Thymus (tissue), 11 donors: ENCODE measurements around the gene IL1RL1. TPM values are rescaled to one million over a fixed set of nuclear protein-coding genes. Genes with fewer than 3 reads are reported as not detected.

ENCODE experiments used
- DNase-seq, 9 donors: peaks; one replicate each; pipeline ENCODE4 v3.0.0-alpha.2; 2013; ENCODE audit warnings: low spot score in 9 of 9, low read depth in 6 of 9, missing footprints in 1 of 9
- H3K27ac ChIP-seq, 2 donors: one replicate each; pipeline ENCODE4 v1.5.1; 2013; ENCODE audit warnings: control low read depth in 1 of 2, low read depth in 1 of 2, low read length in 1 of 2, mild to moderate bottlenecking in 1 of 2, moderate library complexity in 1 of 2
- H3K27me3 ChIP-seq, 2 donors: one replicate each; pipeline ENCODE4 v1.5.1; 2013; ENCODE audit warnings: low read length in 1 of 2; ENCODE audit not compliant: control insufficient read depth in 2 of 2, insufficient read depth in 1 of 2
- H3K36me3 ChIP-seq, 2 donors: one replicate each; pipeline ENCODE4 v1.5.1; 2013; ENCODE audit warnings: low read length in 1 of 2, mild to moderate bottlenecking in 1 of 2, moderate library complexity in 1 of 2; ENCODE audit not compliant: control insufficient read depth in 2 of 2, insufficient read depth in 2 of 2
- H3K4me1 ChIP-seq, 2 donors: one replicate each; pipeline ENCODE4 v1.5.1; 2013; ENCODE audit warnings: low read length in 2 of 2; ENCODE audit not compliant: control insufficient read depth in 2 of 2, insufficient read depth in 2 of 2
- H3K4me3 ChIP-seq, 2 donors: one replicate each; pipeline ENCODE4 v1.5.1; 2013; ENCODE audit warnings: low read length in 2 of 2, control low read depth in 1 of 2, mild to moderate bottlenecking in 1 of 2
- H3K9me3 ChIP-seq, 2 donors: one replicate each; pipeline ENCODE4 v1.5.1; 2013; ENCODE audit warnings: low read length in 1 of 2, mild to moderate bottlenecking in 1 of 2; ENCODE audit not compliant: control insufficient read depth in 2 of 2, insufficient read depth in 1 of 2
- WGBS: extraction: QIAGEN DNeasy Blood & Tissue Kit; methylation state at CpG from one replicate; pipeline ENCODE4 v1.1.7; 2013; 5-methylcytosine and 5-hydroxymethylcytosine counted together
- polyA plus RNA-seq: library from polyadenylated mRNA; stranded (reverse); fragments of 200-250 nt; gene quantifications from one replicate; pipeline ENCODE4 v1.2.3, GENCODE V29; 2013
- total RNA-seq: library from RNA; stranded (reverse); fragments of 120-200 nt; gene quantifications from one replicate; pipeline ENCODE4 v1.2.4, GENCODE V29; 2013
- donor health status: healthy.

Gene IL1RL1
- total and polyA plus RNA-seq, 2 donors = 1.1 to 2.3 TPM

GRCh38 chr2:102273619-102274211, 37.6 kb upstream of the IL1RL1 start:
- Histone ChIP-seq H3K27me3 (no peaks in the 10 kb centered on the region), H3K27ac (no peak overlapping the region), H3K9me3 (no peaks in the 10 kb centered on the region), H3K4me3 (no peak overlapping the region), H3K4me1 (peaks cover 0 to 18% of the 10 kb centered on the region in 2 donors), H3K36me3 (no peaks in the 10 kb centered on the region)
- DNase-seq = no peak
- 90% methylated on average over 6 of the region's 6 CpGs for WGBS

GRCh38 chr2:102276549-102277201, 34.7 kb upstream of the IL1RL1 start:
- Histone ChIP-seq H3K36me3 (no peaks in the 10 kb centered on the region), H3K4me1 (peaks cover 0 to 23% of the 10 kb centered on the region in 2 donors), H3K9me3 (no peaks in the 10 kb centered on the region), H3K27ac (no peak overlapping the region), H3K4me3 (no peak overlapping the region), H3K27me3 (no peaks in the 10 kb centered on the region)
- DNase-seq = peak in 2 of 9 donors; percentile 14 to 41
- 55% methylated on average over 2 of the region's 2 CpGs for WGBS

GRCh38 chr2:102277202-102277700, 34.1 kb upstream of the IL1RL1 start:
- Histone ChIP-seq H3K27me3 (no peaks in the 10 kb centered on the region), H3K27ac (no peak overlapping the region), H3K4me1 (peaks cover 0 to 23% of the 10 kb centered on the region in 2 donors), H3K9me3 (no peaks in the 10 kb centered on the region), H3K36me3 (no peaks in the 10 kb centered on the region), H3K4me3 (no peak overlapping the region)
- 97% methylated on average over 1 of the region's 1 CpG for WGBS
- DNase-seq = no peak

- Histone ChIP-seq H3K4me1 (peaks cover 0 to 23% of the 10 kb centered on the region in 2 donors), H3K4me3 (no peak overlapping the region), H3K9me3 (no peaks in the 10 kb centered on the region), H3K27ac (no peak overlapping the region), H3K27me3 (no peaks in the 10 kb centered on the region), H3K36me3 (no peaks in the 10 kb centered on the region)
- WGBS = 94% methylated on average over 3 of the region's 3 CpGs
- DNase-seq = no peak
These were observed 32.5 kb upstream of the IL1RL1 start for GRCh38 chr2:102278720-102279390.

- no peak overlapping the region for H3K27ac ChIP-seq
- no peaks in the 10 kb centered on the region for H3K36me3 ChIP-seq
- whole genome bisulfite sequencing = 97% methylated on average over 1 of the region's 1 CpG
- peaks cover 0 to 23% of the 10 kb centered on the region in 2 donors for H3K4me1 ChIP-seq
- H3K27me3 ChIP-seq = no peaks in the 10 kb centered on the region
- DNase-seq = no peak
- H3K9me3 ChIP-seq = no peaks in the 10 kb centered on the region
- no peak overlapping the region for H3K4me3 ChIP-seq
These were observed 32.0 kb upstream of the IL1RL1 start for GRCh38 chr2:102279391-102279735.

GRCh38 chr2:102282678-102283091, 28.7 kb upstream of the IL1RL1 start:
- no peak for DNase-seq
- Histone ChIP-seq H3K4me1 (peaks cover 0 to 10% of the 10 kb centered on the region in 2 donors), H3K4me3 (no peak overlapping the region), H3K9me3 (no peaks in the 10 kb centered on the region), H3K36me3 (no peaks in the 10 kb centered on the region), H3K27ac (no peak overlapping the region), H3K27me3 (no peaks in the 10 kb centered on the region)
- WGBS = 60% methylated on average over 2 of the region's 2 CpGs

- Histone ChIP-seq H3K27ac (no peak overlapping the region), H3K4me3 (no peak overlapping the region), H3K27me3 (no peaks in the 10 kb centered on the region), H3K9me3 (no peaks in the 10 kb centered on the region), H3K36me3 (no peaks in the 10 kb centered on the region), H3K4me1 (peaks cover 0 to 2% of the 10 kb centered on the region in 2 donors)
- DNase-seq = no peak
- 94% methylated on average over 1 of the region's 1 CpG for WGBS
These were observed 27.4 kb upstream of the IL1RL1 start for GRCh38 chr2:102283996-102284395.

GRCh38 chr2:102284611-102285010, 26.8 kb upstream of the IL1RL1 start:
- DNase-seq = no peak
- H3K27me3 ChIP-seq = no peaks in the 10 kb centered on the region
- H3K9me3 ChIP-seq = no peaks in the 10 kb centered on the region
- no peak overlapping the region for H3K27ac ChIP-seq
- H3K4me1 ChIP-seq = no peaks in the 10 kb centered on the region
- H3K36me3 ChIP-seq = no peaks in the 10 kb centered on the region
- no peak overlapping the region for H3K4me3 ChIP-seq
- 97% methylated on average over 3 of the region's 3 CpGs for WGBS

- WGBS = 98% methylated on average over 2 of the region's 2 CpGs
- DNase-seq = no peak
- H3K27ac ChIP-seq = no peak overlapping the region
These were observed 26.0 kb upstream of the IL1RL1 start for GRCh38 chr2:102285368-102285767.

More at GRCh38 chr2:102285368-102285767, 26.0 kb upstream of the IL1RL1 start:
- no peaks in the 10 kb centered on the region for H3K27me3 ChIP-seq
- no peak overlapping the region for H3K4me3 ChIP-seq
- no peaks in the 10 kb centered on the region for H3K36me3 ChIP-seq
- no peaks in the 10 kb centered on the region for H3K9me3 ChIP-seq
- H3K4me1 ChIP-seq = no peaks in the 10 kb centered on the region
